Measurements from ENCODE around the gene ZNF783. TPM values are rescaled to one million over a fixed set of nuclear protein-coding genes. Genes with fewer than 3 reads are reported as not detected.

ZNF783 gene
- total and polyA plus RNA-seq, 2 of the 8 experiments (the other 6 are each of a cell fraction or from before 2014, with no cell fraction given): 7.3 to 8.2 TPM

GRCh38 chr7:149226840-149227494 is 35.0 kb upstream of the ZNF783 start:
- H3K23ac ChIP-seq (ENCODE audit: insufficient read length): no peak overlapping the region
- ChIA-PET CTCF (ENCODE audit: partially characterized antibody) (interaction anchor here (1.1 to 1.6 kb wide), 3 partner anchors 8 to 19 kb away, joined by 3 to 4 read pairs (median 3); no protein-coding TSS in a partner anchor), POLR2A (ENCODE audit: partially characterized antibody) (interaction anchor here (0.6 to 1.2 kb wide), 5 partner anchors 12 to 162 kb away, joined by 3 to 4 read pairs (median 3); no protein-coding TSS in a partner anchor)
- H3K14ac ChIP-seq (ENCODE audit: insufficient read length): no peak overlapping the region
- H3K18ac ChIP-seq (ENCODE audit: extremely low read depth, low read length): no peak overlapping the region
- H3K4ac ChIP-seq (replicated peaks; ENCODE audit: insufficient read length, low read depth, low read length): no peak overlapping the region
- H2BK20ac ChIP-seq (ENCODE audit: low read length): no peak overlapping the region
- H3K36me3 ChIP-seq (ENCODE audit: control insufficient read depth in 2 of 4, insufficient read depth in 4 of 4, low read length in 3 of 4): peaks cover 0 to 10% (median 5%) of the 10 kb centered on the region in 4 experiments; a peak in 6 of 8 replicates
- FAIRE-seq (no peak), DNase-seq (ENCODE audit: low read depth in 1 of 2, low spot score in 2 of 2) (no peak)
- no peak overlapping the region for H2BK15ac ChIP-seq (ENCODE audit: low read length)
- no peak overlapping the region for H3K9ac ChIP-seq (replicated peaks in 1 of 4; ENCODE audit: extremely low read depth in 1 of 4, low read depth in 3 of 4, low read length in 3 of 4)
- H2AK5ac ChIP-seq (ENCODE audit: low read depth, low read length): no peak overlapping the region
- no peak overlapping the region for H3K56ac ChIP-seq (replicated peaks; ENCODE audit: insufficient read length, low read depth, low read length)
- no peaks in the 10 kb centered on the region for H3K79me2 ChIP-seq (ENCODE audit: control insufficient read depth in 1 of 2, insufficient read depth in 2 of 2, low read length in 2 of 2)
- H4K91ac ChIP-seq (replicated peaks; ENCODE audit: insufficient read length, low read length): no peak overlapping the region
- H3K4me2 ChIP-seq (ENCODE audit: insufficient read depth in 1 of 2, low read depth in 2 of 2, low read length in 2 of 2): no peak overlapping the region
- no peak overlapping the region for H3K27ac ChIP-seq (ENCODE audit: low read depth, low read length)
- H3K4me3 ChIP-seq (ENCODE audit: extremely low read depth in 1 of 4, insufficient read depth in 2 of 4, low read depth in 3 of 4, low read length in 4 of 4): no peak overlapping the region
- H2BK12ac ChIP-seq (ENCODE audit: low read depth, low read length): no peak overlapping the region
- H4K5ac ChIP-seq (ENCODE audit: insufficient read length, low read depth, low read length): no peak overlapping the region
- H3K4me1 ChIP-seq (replicated peaks in 1 of 4; ENCODE audit: control insufficient read depth in 3 of 4, insufficient read depth in 4 of 4, low read length in 3 of 4): no peaks in the 10 kb centered on the region; a peak in 1 of 7 replicates
- no peak overlapping the region for H2BK5ac ChIP-seq (ENCODE audit: low read depth, low read length)
- no peak overlapping the region for H4K8ac ChIP-seq (ENCODE audit: extremely low read depth, insufficient read depth, low read length)
- H4K20me1 ChIP-seq (replicated peaks in 1 of 2; ENCODE audit: control insufficient read depth in 1 of 2, insufficient read depth in 2 of 2, low read length in 2 of 2): peaks cover 0 to 8% of the 10 kb centered on the region in 2 experiments
- no peak overlapping the region for H2AFZ ChIP-seq (ENCODE audit: low read length)
- H3K9me3 ChIP-seq (ENCODE audit: insufficient read depth in 2 of 2, low read depth in 1 of 2, low read length in 1 of 2): no peaks in the 10 kb centered on the region
- H2BK120ac ChIP-seq (replicated peaks; ENCODE audit: low read depth, low read length): no peak overlapping the region
- H3K23me2 ChIP-seq (ENCODE audit: low read depth, low read length): 0 out of 2 replicates have a peak, but pooled peaks cover 4% of the 10 kb centered on the region
- H3K79me1 ChIP-seq (ENCODE audit: low read depth, low read length): no peaks in the 10 kb centered on the region
- no peaks in the 10 kb centered on the region for H3K27me3 ChIP-seq (replicated peaks in 1 of 4; ENCODE audit: control insufficient read depth in 3 of 4, extremely low read depth in 1 of 4, insufficient read depth in 3 of 4, low read length in 3 of 4)
- 79% methylated on average over 6 of the region's 6 CpGs; no CpG with 5 or more reads in 1 of the 2 experiments for WGBS, 2 experiments (ENCODE audit: extremely low coverage in 1 of 2, insufficient coverage in 1 of 2, insufficient read length in 1 of 2, insufficient replicate concordance in 2 of 2, low coverage in 1 of 2, low lambda C conversion rate in 2 of 2, missing lambda C conversion rate in 1 of 2)
- no peak for TF ChIP-seq KDM5A (IDR thresholded peaks at IDR 0.05; ENCODE audit: low read length)
- no peak for TF ChIP-seq SP4 (IDR thresholded peaks at IDR 0.05; ENCODE audit: low read length)

Data from H1 (cell line).